ENCODE results near the gene UBASH3B.

DNA sequence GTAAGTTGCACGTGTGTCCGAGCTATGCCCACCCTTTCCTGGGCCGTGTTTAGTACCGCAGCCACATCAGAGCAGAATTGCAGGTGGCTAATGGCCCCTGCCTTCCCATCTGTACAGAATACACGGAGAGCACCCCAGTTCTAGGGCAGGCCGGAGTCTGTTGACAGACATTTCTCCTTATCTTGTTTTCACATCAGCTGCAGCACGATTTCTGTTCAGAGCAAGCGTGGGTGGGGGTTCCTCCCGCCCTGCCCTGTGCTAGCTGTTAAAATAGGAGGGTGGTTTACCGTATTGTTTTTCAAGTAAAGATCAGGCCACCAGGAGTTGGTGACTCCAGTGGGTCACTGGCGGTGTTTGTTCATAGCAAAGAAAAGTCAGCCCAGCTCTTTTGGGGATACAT, 41.1 kb downstream of the UBASH3B start:
- TF ChIP-seq CTCF (conservative IDR thresholded peaks at IDR 0.05), result no peak
- TF ChIP-seq EZH2 (IDR thresholded peaks at IDR 0.05; ENCODE audit: low read depth), result no peak

Data from PC-9 (cell line).